GM04504 (cell line): Measurements from ENCODE around the gene ATG2B.
A peak's percentile ranks its signal among the peaks of the same experiment; 100 is the strongest.
"Not testable (repeated sequence)": the region's sequence is repeated elsewhere in the genome, so short reads cannot be mapped to it uniquely, and the experiment has no call there.

Experiments
- DNase-seq: peaks from one replicate; pipeline ENCODE4 v3.0.0-alpha.2; 2012; ENCODE audit warnings: low read depth

The ATG2B gene

DNA sequence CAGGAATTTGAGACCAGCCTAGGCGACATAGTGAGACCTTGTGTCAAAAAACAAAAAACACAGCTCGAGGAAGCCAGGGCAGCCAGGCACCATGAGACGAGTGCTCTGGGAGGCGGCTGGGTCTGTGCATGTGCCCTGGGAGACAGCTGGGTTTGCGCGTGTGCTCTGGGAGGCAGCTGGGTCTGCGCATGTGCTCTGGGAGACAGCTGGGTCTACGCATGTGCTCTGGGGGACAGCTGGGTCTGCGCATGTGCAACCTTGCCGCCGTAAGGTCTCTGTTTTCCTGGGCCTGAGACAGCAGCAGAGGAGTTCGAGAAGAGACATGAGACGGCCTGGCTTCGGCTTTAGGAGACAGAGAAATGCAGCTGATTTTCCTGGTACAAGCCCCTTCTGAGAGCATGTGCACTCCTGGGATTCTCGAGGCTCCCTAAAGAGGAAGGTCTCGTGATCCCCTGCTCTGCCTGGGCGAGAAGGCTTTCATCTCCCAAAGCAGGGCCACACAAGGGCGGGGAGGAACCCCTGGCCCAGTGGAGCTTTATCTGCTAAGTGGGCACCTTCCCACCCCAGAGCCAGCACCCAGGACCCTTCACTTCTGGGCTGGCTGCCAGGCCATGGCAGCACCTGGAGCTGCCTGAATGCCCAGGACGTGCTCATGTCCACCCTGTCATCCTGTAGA, 110.7 kb downstream of the ATG2B start:
- DNase-seq, result no peak

DNA sequence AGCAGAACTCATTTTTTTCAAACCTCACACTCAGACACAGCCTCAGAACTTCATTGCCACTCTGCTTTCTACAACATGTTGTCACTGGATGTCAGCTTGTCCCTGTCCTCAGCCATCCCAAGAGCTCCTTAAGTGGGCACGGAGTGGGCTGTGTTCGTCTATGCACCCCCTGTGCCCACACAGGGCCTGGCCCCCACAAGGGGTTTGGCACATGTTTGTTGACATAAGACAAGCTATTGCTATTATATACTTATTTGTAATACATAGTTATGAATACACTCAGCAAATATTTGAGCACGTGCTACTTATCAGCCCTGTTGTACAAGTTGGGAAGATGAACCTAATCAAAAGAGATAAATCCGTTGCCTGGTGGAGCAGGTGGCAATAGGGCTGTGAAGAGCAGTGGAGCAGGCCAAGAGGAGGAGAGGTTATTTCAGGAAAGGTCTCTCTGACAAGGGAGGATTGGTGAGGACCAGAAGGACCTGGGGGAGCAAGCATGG, 111.4 kb downstream of the ATG2B start:
- no peak for DNase-seq

DNA sequence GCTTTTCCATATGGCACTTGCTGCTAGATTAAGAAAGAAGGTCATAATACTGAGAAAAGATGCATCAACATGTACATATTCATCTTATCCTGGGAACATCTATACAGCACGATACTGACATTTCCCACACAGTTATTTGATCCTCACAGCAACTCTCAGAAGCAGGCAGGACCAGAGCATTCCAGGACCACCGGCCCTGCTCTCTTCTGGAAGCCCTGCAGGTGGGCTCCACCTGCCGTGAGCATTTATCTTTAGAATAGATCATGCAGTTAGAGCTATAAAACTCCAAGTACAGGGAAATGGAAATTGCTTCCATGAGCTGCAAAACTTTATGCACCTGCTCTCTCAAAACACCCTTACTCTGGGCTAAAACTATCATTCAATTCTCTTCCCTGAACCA, 112.7 kb downstream of the ATG2B start:
- DNase-seq, result no peak

DNA sequence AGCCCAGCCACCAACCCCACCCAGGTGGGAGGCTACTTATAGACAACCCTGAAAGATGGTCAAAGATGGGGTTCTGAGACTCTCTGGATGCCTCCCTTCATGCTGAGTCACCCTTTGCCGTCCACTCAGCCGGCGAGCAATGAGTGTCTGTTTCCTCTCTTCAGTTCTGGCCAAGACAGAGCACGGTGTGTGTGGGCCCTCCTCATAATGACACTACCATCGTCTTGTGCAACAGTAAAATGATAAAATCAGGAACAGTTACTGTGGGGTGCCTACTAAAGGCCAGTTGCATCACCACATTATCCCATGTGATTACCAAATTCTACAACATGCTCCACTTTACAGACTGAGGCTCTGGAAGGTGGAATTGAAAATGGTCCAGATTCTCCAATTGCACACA, 114.1 kb downstream of the ATG2B start:
- peak; percentile 94 for DNase-seq

DNA sequence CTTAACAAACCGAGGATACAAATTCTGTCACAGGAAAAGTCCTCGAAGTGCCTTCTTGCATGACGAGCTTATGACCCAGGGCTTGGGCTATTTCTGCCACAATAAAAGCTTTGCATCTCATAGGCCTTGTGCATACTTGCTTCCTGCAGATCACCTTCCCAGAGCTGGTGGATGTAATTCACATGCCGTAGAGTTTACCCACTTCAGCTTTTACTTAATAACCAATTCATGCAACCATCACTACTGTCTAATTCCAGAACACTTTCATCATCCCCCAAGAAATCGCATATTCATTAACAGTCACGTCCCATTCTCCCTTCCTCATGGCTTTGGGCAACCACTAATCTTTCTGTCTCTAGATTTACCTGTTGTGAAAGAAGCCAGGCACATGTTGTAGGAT, 116.1 kb downstream of the ATG2B start:
- DNase-seq, result no peak

DNA sequence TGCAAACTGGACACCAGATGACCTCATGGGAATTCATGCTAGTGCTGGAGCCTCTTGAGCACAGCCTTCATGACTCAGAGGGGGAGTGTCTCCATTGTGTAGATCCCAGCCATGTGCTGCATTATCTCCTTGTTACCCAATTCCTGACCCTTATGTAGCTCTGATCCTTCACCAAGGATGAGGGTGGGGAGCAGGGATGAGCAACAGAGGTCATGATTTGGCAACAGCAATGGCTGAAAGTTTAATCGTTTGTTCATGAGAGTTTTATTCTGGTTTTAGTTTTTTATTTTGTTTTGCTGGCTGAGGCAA, 116.6 kb downstream of the ATG2B start:
- peak; percentile 98 for DNase-seq

DNA sequence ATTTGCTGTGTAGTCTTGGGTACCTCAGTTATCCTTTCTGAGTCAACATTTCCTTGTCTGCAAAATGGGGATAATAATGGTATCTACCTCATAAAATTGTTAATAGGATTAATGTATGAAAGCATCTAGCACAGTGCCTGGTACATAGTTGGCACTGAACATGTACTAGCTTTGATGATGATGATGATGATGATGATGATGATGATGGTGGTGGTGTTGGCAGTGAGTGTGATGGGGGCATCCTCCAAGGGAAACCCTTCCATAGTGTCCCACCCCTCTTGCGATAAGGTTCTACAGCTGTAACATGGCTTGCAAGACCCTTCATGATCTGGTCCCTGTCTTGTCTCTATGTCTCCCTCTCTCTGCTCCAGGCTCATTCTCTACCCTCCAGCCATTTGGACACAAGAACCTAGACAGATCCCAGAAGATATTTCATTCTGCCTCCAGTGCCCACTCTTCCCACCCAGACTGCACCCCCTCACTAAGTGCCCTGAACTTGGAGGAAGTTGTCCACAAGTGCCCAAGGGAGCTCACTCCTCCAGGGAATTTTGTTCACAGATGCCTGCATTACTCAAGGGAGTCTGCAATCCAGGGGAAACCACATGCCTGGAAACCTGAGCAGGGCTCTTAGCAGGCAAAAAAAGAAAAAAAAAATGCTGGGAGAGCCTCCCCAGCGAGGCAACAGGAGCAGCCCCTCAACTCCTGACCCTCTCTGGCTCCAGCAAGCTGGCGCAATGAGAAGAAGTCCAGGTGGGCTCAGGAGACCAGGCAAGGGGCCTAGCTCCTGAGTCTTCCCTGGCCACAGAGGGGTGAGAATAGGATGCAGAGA, 117.2 kb downstream of the ATG2B start:
- DNase-seq, result peak; percentile 69

DNA sequence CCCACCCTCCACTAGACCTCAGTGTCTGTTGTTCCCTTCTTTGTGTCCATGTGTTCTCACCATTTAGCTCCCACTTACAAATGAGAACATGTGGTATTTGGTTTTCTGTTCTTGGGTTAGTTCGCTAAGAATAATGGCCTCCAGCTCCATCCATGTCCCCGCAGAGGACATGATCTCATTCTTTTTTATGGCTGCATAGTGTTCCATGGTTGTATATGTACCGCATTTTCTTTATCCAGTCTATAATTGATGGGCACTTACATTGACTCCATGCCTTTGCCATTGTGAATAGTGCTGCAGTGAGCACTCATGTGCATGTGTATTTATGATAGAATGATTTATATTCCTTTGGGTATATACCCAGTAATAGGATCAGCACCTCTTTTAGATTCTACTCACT, 118.1 kb downstream of the ATG2B start:
- DNase-seq, result not testable (repeated sequence)

DNA sequence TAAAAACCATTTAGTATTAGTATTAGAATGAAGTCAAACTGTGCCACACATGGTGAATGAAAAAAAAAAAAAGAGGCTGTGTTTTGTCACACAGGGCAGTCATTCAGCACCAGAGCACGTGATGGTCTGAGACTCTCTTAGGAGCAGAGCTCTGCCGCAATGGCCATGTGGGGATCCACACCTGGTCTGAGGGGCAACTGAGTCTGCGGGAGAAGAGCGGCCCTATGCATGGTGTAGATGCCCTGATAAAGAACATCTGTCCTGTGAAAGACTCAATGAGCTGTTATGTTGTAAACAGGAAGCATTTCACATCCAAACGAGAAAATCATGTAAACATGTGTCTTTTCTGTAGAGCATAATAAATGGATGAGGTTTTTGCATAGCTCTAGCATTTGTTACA, 119.4 kb downstream of the ATG2B start:
- DNase-seq, result no peak

DNA sequence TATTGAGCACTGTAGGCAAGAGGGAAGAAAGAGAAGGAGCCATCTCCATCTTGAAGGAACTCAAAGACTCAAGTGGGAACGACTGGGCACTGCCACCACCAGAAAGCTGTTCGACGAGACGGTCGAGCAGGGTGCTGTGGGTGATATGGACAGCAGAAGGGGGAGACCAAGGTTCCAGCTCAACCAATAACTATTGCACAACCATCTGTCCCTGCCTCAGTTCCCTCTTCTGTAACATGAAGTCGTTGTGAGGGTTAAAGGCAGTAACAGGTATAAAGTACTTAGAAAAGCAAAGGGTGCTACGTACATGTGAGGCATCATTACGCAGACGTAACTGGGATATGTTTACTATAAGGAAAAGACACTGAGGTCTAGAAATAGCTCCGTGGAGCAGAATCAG, 121.0 kb downstream of the ATG2B start:
- no peak for DNase-seq

DNA sequence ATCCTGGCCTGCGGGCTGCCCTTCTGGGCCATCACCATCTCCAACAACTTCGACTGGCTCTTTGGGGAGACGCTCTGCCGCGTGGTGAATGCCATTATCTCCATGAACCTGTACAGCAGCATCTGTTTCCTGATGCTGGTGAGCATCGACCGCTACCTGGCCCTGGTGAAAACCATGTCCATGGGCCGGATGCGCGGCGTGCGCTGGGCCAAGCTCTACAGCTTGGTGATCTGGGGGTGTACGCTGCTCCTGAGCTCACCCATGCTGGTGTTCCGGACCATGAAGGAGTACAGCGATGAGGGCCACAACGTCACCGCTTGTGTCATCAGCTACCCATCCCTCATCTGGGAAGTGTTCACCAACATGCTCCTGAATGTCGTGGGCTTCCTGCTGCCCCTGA, 122.5 kb downstream of the ATG2B start:
- no peak for DNase-seq

DNA sequence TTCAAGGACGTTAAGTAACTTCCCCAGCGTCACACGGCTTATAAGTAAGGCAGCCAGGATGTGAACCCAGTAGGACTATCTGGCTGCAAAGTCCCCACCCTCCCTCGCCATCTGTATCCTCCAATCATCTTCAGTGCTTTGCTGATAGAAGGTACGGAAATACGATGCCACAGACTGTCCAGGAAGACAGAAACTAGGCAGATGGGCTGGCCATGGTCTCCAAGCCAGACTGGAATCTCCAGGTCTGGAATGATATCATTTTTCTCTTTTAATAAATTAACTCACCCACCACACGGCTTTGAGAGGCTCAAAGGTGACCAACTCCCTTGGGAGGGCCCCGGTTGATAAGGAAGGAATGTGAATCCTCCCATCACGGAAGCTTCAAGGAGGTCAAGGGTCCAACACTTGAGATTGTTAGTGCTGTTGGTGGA, 123.4 kb downstream of the ATG2B start:
- no peak for DNase-seq

DNA sequence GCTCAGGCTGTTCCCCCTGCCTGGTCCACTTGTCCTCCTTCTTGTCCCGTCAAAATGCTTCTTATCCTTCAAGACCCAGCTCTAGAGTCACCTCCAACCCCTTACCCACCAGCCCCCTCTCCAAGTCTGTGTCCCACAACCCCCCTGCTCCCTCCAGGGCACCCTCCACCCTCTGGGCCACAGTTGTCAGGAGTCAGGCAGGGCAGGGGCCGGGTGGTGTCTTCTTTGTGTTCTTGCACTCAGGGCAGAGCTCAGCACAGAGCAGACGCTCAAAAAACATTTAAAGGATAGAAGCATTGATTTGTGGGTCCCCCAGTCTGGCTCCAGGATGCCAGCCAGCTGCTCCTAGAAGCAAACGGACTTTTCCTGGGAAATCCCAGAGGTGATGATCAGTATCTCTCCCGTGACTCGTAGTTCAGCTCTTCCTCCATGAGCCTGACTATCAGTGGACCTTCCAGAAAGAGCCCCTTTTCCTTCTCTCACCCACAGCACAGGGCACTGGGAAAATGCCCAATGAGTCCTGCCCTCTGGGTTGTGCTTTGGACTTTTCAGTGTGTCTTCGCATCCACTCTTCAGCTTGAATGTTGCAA, 124.4 kb downstream of the ATG2B start:
- no peak for DNase-seq

DNA sequence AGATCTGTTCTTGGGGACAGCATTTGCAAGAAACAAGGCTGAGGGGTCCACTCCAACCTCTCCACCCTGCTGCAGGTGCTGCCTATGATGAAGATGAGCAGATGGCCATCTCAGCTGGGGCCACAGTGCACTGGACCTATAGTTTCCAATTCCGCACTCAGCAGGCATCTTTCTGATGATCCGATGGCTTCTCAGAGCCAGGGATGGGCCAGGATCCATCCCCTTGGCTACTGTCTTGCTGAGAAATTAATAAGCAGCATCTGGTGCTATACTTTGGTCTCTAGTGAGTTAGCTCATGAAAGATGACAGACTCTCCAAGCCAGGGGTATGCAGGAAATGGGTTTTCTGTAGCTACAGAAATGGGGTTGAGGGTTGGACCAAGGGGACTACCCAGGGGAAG, 125.5 kb downstream of the ATG2B start:
- no peak for DNase-seq

DNA sequence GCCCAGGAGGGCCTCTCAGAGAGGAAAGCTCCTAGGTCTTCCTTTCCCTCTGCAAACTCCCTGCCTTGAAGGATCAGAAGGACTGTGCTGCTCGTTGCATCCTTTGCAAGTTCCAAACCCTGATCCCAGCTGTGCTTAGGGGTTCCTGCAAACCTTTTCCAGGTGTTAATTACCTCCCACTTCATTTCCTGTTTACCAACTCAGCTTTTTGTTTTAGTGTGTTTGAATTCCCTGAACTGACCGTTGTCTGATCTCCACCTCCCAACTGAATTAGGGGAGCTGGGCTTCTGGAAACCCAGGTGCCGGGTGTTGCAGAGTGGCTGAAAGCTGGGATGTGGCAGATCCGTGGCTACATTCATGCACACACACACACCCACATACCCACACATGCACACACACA, 127.7 kb downstream of the ATG2B start:
- DNase-seq, result no peak

DNA sequence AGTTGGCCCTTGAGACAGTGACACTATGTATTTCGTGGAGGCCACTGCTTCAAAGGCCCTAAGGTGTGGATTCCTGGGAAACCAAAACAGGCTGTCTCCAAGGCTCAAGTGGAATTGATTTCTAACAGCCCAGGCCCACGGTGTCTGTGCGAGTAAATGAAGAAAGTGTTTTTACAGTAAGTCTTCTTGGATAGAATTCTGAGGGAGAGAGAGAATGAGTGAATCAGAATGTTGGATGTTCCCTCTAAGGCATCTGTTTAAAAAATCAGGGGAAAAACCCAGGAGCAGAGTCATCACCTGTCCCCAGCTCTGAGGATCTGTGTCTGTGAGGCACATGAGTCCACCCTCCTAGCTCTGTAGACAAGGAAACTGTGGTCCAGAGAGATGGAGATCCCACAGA, 129.5 kb downstream of the ATG2B start:
- DNase-seq, result no peak

DNA sequence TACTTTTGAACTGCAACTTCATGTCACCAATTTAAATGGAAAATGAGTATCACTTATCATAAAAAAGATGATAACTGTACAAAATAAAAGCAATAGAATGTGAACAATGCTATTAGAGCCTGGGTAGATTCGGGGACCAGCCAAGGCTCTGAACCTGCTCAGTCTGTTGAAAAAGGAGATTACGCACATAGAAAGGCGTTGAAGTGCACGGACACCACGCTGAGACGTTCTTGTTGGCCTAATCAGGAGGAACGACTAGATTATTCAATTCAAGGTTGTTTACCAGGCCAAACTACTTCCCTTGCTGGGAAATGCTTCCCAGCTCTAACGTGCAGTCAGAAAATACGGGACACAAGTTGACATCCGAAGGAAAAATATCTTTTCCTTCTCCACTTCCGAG, 130.6 kb downstream of the ATG2B start:
- DNase-seq, result no peak

DNA sequence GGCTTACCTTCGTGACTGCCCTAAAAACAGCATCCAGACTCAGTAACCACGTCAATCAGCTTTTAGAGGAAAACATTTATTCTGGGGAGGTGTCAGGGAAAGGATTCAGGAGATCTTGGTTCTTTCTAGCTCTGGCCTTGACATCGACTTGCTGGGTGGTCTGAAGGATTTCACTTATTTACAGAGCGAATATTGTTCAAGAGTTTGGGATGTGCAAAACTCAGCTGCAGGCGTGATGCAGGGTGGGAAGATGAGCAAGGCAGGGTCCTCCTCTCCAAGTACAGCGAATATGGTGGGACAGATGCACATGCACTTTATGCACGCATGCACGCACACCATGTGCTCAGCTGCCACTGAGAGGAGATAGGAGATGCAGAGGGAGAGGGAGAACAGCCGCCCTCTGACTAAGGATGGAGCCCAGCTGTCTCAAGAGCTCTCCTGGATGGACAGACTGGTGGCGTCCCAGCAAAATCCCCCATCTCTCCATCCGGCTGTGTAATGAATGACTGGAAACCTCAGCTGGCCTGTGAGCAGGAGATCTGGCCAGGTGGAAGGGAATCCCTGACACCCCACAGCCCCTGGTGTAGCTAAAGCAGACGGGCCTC, 131.5 kb downstream of the ATG2B start:
- DNase-seq, result no peak

DNA sequence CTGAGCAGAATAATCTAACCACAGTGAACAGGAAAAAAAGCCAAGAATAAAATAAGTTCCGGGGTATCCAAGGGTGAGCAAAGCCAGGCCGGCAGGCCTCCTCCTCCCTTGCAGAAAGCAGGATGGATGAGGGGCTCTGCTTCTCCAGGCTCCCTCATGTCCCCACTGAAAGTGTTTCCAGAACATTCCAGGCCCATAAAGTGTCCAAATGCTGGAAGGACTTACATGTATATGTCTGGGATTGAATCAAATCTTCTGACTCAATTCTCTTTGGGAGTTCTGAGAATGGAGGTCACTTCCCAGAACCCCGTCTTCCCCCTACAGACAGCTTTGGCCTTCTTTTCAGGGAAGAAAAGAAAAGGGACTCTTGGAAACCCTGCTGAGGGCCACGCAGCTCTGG, 132.1 kb downstream of the ATG2B start:
- no peak for DNase-seq

DNA sequence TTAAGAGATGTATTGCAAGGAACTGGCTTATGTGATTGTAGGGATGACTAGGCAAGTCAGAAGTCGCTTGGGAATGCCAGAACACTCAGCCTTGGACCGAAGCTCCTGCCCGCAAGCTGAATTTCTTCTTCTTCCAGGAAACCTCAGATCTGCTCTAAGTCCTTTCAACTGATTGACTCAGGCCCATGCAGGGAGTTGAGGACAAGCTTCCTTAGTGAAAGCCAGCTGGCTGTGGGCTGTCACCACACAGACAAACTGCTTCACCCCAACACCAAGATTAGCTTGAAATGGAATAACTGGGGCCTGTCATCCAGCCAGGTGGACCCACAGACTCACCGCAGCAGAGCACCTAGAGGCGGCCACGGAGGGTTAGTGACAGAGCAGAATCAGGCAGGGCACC, 133.8 kb downstream of the ATG2B start:
- no peak for DNase-seq
